Measurements from ENCODE around the gene NFS1.
A peak's percentile ranks its signal among the peaks of the same experiment; 100 is the strongest.

Gene NFS1

DNA sequence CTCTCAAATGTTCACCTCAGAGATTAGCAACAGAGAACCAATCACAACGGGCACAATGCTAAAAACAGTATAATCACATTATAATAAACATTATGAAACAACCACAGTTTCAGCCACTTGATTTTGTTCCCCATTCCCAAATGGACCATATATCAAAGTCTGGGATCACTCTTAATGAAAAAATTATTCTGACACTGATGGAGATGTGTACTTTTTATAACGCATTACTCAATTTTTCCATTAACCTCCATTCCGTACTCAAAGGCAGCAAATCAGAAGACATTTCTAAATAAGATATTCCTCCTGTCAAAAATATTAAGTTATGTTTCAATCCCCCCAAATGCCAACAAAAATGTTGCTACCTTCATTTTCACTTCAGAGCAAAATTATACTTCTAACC lies 37.2 kb downstream of the NFS1 start:
- no peak for DNase-seq (ENCODE audit: low read depth in 1 of 2, low spot score in 1 of 2)
- Histone ChIP-seq H3K27ac (replicated peaks) (no peak overlapping the region), H3K27me3 (ENCODE audit: insufficient read depth, poor library complexity, severe bottlenecking) (no peaks in the 10 kb centered on the region), H3K4me3 (replicated peaks; ENCODE audit: insufficient read depth, low read length) (peak overlapping the region; percentile 75)
- TF ChIP-seq, protein P1, sequence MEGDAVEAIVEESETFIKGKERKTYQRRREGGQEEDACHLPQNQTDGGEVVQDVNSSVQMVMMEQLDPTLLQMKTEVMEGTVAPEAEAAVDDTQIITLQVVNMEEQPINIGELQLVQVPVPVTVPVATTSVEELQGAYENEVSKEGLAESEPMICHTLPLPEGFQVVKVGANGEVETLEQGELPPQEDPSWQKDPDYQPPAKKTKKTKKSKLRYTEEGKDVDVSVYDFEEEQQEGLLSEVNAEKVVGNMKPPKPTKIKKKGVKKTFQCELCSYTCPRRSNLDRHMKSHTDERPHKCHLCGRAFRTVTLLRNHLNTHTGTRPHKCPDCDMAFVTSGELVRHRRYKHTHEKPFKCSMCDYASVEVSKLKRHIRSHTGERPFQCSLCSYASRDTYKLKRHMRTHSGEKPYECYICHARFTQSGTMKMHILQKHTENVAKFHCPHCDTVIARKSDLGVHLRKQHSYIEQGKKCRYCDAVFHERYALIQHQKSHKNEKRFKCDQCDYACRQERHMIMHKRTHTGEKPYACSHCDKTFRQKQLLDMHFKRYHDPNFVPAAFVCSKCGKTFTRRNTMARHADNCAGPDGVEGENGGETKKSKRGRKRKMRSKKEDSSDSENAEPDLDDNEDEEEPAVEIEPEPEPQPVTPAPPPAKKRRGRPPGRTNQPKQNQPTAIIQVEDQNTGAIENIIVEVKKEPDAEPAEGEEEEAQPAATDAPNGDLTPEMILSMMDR (IDR thresholded peaks at IDR 0.05; ENCODE audit: insufficient read depth, low read length) = no peak
- TF ChIP-seq SPI1 (IDR thresholded peaks at IDR 0.05; ENCODE audit: borderline replicate concordance, low read depth) = no peak
- TF ChIP-seq GABPA (IDR thresholded peaks at IDR 0.05; ENCODE audit: low read depth) = no peak
- TF ChIP-seq, protein P2, sequence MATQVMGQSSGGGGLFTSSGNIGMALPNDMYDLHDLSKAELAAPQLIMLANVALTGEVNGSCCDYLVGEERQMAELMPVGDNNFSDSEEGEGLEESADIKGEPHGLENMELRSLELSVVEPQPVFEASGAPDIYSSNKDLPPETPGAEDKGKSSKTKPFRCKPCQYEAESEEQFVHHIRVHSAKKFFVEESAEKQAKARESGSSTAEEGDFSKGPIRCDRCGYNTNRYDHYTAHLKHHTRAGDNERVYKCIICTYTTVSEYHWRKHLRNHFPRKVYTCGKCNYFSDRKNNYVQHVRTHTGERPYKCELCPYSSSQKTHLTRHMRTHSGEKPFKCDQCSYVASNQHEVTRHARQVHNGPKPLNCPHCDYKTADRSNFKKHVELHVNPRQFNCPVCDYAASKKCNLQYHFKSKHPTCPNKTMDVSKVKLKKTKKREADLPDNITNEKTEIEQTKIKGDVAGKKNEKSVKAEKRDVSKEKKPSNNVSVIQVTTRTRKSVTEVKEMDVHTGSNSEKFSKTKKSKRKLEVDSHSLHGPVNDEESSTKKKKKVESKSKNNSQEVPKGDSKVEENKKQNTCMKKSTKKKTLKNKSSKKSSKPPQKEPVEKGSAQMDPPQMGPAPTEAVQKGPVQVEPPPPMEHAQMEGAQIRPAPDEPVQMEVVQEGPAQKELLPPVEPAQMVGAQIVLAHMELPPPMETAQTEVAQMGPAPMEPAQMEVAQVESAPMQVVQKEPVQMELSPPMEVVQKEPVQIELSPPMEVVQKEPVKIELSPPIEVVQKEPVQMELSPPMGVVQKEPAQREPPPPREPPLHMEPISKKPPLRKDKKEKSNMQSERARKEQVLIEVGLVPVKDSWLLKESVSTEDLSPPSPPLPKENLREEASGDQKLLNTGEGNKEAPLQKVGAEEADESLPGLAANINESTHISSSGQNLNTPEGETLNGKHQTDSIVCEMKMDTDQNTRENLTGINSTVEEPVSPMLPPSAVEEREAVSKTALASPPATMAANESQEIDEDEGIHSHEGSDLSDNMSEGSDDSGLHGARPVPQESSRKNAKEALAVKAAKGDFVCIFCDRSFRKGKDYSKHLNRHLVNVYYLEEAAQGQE (IDR thresholded peaks at IDR 0.05; ENCODE audit: insufficient replicate concordance, low read depth) = no peak
- no peak for TF ChIP-seq POLR2AphosphoS5 (IDR thresholded peaks at IDR 0.05; ENCODE audit: low read depth)

DNA sequence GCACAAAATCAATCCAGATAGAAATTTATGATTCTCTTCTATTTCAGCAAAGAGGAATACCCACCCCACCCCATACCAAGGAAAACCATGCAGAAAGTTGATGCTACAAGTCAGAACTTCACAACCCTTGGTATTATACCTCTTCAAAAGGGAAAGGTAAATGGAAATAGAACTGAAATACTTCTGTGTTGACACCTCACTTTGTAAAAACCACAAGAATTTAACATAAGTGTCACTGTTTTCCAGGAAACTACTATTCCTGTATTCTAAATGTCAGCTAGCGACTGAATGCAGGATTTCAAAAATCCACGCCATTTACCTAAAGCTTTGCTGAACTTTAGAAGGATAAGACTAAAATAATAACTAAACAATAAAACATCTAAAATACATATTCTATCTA lies 38.1 kb downstream of the NFS1 start:
- no peak for DNase-seq (ENCODE audit: low read depth in 1 of 2, low spot score in 1 of 2)
- Histone ChIP-seq H3K4me3 (replicated peaks; ENCODE audit: insufficient read depth, low read length) (no peak overlapping the region), H3K27ac (replicated peaks) (no peak overlapping the region; the same call in 1 of the 2 replicates), H3K27me3 (ENCODE audit: insufficient read depth, poor library complexity, severe bottlenecking) (no peaks in the 10 kb centered on the region)
- TF ChIP-seq POLR2AphosphoS5 (IDR thresholded peaks at IDR 0.05; ENCODE audit: low read depth) (no peak), SPI1 (IDR thresholded peaks at IDR 0.05; ENCODE audit: borderline replicate concordance, low read depth) (no peak), GABPA (IDR thresholded peaks at IDR 0.05; ENCODE audit: low read depth) (no peak)
- TF ChIP-seq, protein P2 (IDR thresholded peaks at IDR 0.05; ENCODE audit: insufficient replicate concordance, low read depth) = no peak
- TF ChIP-seq, protein P1 (IDR thresholded peaks at IDR 0.05; ENCODE audit: insufficient read depth, low read length) = no peak

DNA sequence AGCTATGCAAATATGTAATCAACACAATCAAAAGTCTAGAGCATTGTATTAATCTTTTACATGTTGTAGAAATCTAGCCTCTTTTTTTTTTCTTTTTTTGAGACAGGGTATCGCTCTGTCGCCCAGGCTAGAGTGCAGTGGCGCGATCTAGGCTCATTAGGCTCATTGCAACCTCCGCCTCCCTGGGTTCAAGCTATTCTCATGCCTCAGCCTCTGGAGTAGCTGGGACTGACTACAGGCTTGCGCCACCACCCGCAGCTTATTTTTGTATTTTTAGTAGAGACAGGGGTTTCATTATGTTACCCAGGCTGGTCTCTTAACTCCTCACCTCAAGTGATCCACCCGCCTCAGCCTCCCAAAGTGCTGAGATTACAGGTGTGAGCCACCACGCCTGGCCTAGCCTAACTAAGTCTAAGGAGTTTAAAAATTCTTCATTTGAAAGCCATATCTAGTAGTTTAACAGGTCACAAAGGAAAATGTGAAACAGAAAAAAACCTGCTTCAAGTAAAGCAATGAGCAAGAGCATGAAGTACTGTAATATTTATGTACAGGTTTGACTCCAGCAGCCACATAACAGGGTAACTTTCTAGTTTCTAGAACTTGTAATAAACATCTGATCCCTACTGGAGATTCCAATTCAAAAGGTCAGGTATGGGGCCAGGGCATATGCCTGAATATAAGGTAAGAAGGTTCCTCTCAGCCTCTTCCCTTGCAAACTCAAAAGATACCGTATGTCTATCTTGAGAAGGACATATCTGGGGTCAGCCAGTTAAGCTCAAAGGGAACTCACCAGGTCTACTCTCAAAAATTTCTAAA lies 38.8 kb downstream of the NFS1 start:
- H3K27me3 ChIP-seq (ENCODE audit: insufficient read depth, poor library complexity, severe bottlenecking) = no peaks in the 10 kb centered on the region
- TF ChIP-seq, protein P2 (IDR thresholded peaks at IDR 0.05; ENCODE audit: insufficient replicate concordance, low read depth) = no peak
- no peak for TF ChIP-seq GABPA (IDR thresholded peaks at IDR 0.05; ENCODE audit: low read depth)
- TF ChIP-seq POLR2AphosphoS5 (IDR thresholded peaks at IDR 0.05; ENCODE audit: low read depth) = no peak
- no peak for TF ChIP-seq SPI1 (IDR thresholded peaks at IDR 0.05; ENCODE audit: borderline replicate concordance, low read depth)
- TF ChIP-seq, protein P1 (IDR thresholded peaks at IDR 0.05; ENCODE audit: insufficient read depth, low read length) = no peak
- no peak overlapping the region; the same call in 1 of the 2 replicates for H3K27ac ChIP-seq (replicated peaks)
- no peak overlapping the region for H3K4me3 ChIP-seq (replicated peaks; ENCODE audit: insufficient read depth, low read length)
- DNase-seq (ENCODE audit: low read depth in 1 of 2, low spot score in 1 of 2) = no peak

Data from HL-60 (cell line).